Naive B cell (primary cell): ENCODE results near the gene XYLT1. TPM values are rescaled to one million over a fixed set of nuclear protein-coding genes. Genes with fewer than 3 reads are reported as not detected.

ENCODE experiments used
- ATAC-seq, 2 donors: fragments of 150-1000 bp; cut with Tn5 transposase; 2 replicates each; pipeline ENCODE4 v1.10.0; 2021; ENCODE audit warnings: low read depth in 2 of 2, mild to moderate bottlenecking in 2 of 2, moderate library complexity in 2 of 2
- DNase-seq: peaks from one replicate; pipeline ENCODE4 v3.0.0; 2022
- H3K27ac Mint-ChIP-seq, 6 donors: one replicate each; pipeline ENCODE4 v1.8.0; 2020 to 2022; ENCODE audit warnings: mild to moderate bottlenecking in 6 of 6, mixed read lengths in 6 of 6, moderate library complexity in 5 of 6, inconsistent platforms in 2 of 6
- H3K27me3 Mint-ChIP-seq, 3 donors: one replicate each; pipeline ENCODE4 v1.8.0; 2021 to 2022; ENCODE audit warnings: mixed read lengths in 3 of 3, mild to moderate bottlenecking in 1 of 3
- H3K36me3 Mint-ChIP-seq, 2 donors: one replicate each; pipeline ENCODE4 v1.8.0; 2020 to 2022; ENCODE audit warnings: mixed read lengths in 2 of 2, inconsistent platforms in 1 of 2, mild to moderate bottlenecking in 1 of 2
- H3K4me1 Mint-ChIP-seq, 3 donors: one replicate each; pipeline ENCODE4 v1.8.0; 2020 to 2022; ENCODE audit warnings: mixed read lengths in 3 of 3, inconsistent platforms in 1 of 3, mild to moderate bottlenecking in 1 of 3, moderate library complexity in 1 of 3
- H3K4me3 Mint-ChIP-seq, 8 donors: one replicate each; pipeline ENCODE4 v1.8.0; 2020 to 2022; ENCODE audit warnings: mild to moderate bottlenecking in 8 of 8, mixed read lengths in 8 of 8, moderate library complexity in 8 of 8, inconsistent platforms in 2 of 8
- H3K9me3 Mint-ChIP-seq, 7 donors: one replicate each; pipeline ENCODE4 v1.8.0; 2020 to 2022; ENCODE audit warnings: mixed read lengths in 7 of 7, mild to moderate bottlenecking in 5 of 7, inconsistent platforms in 2 of 7, moderate library complexity in 1 of 7
- polyA plus RNA-seq, 6 donors: library from polyadenylated mRNA; unstranded; fragments of 300-500 nt; fragmentation: Illumina TruSeq; gene quantifications; one replicate each; pipeline ENCODE4 v1.2.3, GENCODE V29; 2021; ENCODE audit warnings: low read depth in 6 of 6

Gene XYLT1
- polyA plus RNA-seq, 6 donors from 2014 or later = 1.7 to 8.7 (median 3.9) TPM

DNA sequence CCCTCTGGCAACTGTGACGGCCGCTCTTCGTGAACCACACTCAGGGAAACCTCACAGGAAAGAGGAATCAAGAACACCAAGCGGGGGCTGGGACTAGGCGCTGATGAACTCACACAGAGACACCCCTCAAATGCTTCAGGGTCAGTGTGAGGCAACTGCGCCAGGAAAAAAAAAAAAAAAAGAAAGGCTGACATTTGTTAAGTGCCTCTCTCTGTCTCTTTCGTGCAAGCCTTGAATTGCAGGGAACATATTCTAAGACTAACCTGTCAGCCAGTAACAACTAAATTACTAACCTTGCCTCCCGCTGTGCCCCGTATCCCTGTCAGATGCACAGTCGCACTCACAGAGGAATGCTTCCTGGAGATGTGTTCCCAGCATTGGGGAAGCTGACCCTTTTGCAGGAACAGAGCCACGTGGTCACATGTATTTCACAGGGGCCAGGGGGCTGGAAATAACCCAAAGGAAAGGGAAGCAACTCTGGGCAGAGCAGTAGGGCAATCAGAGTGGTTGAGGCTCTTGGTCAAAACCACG, 247.8 kb downstream of the XYLT1 start:
- ATAC-seq (no peak), DNase-seq (no peak)
- Mint-ChIP-seq H3K4me3 (peak overlapping the region in 5 of 8 donors; percentile 0 to 27 (median 10)), H3K36me3 (peaks cover 9 to 33% of the 10 kb centered on the region in 2 donors), H3K4me1 (peaks cover 43 to 58% (median 49%) of the 10 kb centered on the region in 3 donors), H3K9me3 (no peaks in the 10 kb centered on the region), H3K27ac (peak overlapping the region in 4 of 6 donors; percentile 29 to 64 (median 44)), H3K27me3 (no peaks in the 10 kb centered on the region)

DNA sequence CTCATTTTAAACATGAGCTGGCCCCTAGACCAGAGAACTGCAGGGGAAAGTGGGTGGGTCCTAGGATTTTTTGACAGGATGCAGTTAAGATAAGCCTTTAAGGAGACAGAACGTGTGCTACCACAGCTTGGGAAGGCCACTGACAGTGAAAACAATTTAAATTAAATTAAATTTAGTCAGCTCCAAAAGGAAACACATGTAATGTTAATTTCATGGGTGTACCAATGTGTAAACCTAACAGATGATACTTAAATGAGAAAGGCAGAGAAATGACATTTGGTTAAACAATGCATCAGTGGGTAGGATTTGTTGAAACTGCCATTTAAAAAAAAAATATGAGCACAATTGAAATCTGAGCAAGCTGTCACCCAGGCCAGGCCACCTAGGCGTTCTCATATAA, 250.8 kb downstream of the XYLT1 start:
- Mint-ChIP-seq H3K4me1 (peaks cover 39 to 52% (median 46%) of the 10 kb centered on the region in 3 donors), H3K4me3 (no peak overlapping the region), H3K27ac (peak overlapping the region in 1 of 6 donors; percentile 82), H3K27me3 (no peaks in the 10 kb centered on the region), H3K36me3 (peaks cover 9 to 30% of the 10 kb centered on the region in 2 donors), H3K9me3 (no peaks in the 10 kb centered on the region)
- DNase-seq (no peak), ATAC-seq (no peak)

- Mint-ChIP-seq H3K27ac (peak overlapping the region in 1 of 6 donors; percentile 49), H3K36me3 (peaks cover 18 to 21% of the 10 kb centered on the region in 2 donors), H3K9me3 (peaks cover 0 to 5% (median 0%) of the 10 kb centered on the region in 7 donors), H3K4me3 (no peak overlapping the region), H3K27me3 (no peaks in the 10 kb centered on the region), H3K4me1 (peaks cover 25 to 44% (median 34%) of the 10 kb centered on the region in 3 donors)
- no peak for DNase-seq
- ATAC-seq = no peak
Measured at GRCh38 chr16:17215936-17216335, 254.8 kb downstream of the XYLT1 start.

GRCh38 chr16:17215306-17215705, 255.5 kb downstream of the XYLT1 start:
- Mint-ChIP-seq H3K27ac (peak overlapping the region in 1 of 6 donors; percentile 88), H3K27me3 (no peaks in the 10 kb centered on the region), H3K36me3 (peaks cover 18 to 21% of the 10 kb centered on the region in 2 donors), H3K4me1 (peaks cover 21 to 44% (median 28%) of the 10 kb centered on the region in 3 donors), H3K9me3 (peaks cover 0 to 5% (median 0%) of the 10 kb centered on the region in 7 donors), H3K4me3 (no peak overlapping the region)
- DNase-seq = no peak
- ATAC-seq = no peak

DNA sequence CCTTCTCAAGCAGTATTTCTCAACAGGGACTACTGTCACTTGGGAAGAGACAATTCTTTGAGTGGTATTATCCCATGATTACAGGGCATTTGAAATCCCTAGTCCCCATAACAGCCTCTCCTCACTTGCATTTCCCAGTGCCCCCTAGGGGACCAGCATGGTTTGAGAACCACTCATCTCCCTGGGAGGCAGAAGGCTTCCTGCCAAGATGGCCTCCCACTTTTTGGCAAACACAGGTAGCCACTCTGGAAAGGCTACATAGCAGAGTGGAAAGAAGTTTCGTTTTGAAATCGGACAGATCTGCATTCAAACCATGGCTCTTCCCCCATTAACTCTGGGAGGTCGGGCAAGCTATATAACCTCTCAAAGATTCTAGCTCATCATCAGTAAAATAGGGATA, 256.8 kb downstream of the XYLT1 start:
- peaks cover 21 to 47% (median 25%) of the 10 kb centered on the region in 3 donors for H3K4me1 Mint-ChIP-seq
- H3K27ac Mint-ChIP-seq = peak overlapping the region in 3 of 6 donors; percentile 21 to 64 (median 52)
- H3K9me3 Mint-ChIP-seq = peaks cover 0 to 5% (median 0%) of the 10 kb centered on the region in 7 donors
- no peak for DNase-seq
- H3K4me3 Mint-ChIP-seq = peak overlapping the region in 1 of 8 donors; percentile 32
- no peak for ATAC-seq
- H3K36me3 Mint-ChIP-seq = peaks cover 18 to 21% of the 10 kb centered on the region in 2 donors
- no peaks in the 10 kb centered on the region for H3K27me3 Mint-ChIP-seq

DNA sequence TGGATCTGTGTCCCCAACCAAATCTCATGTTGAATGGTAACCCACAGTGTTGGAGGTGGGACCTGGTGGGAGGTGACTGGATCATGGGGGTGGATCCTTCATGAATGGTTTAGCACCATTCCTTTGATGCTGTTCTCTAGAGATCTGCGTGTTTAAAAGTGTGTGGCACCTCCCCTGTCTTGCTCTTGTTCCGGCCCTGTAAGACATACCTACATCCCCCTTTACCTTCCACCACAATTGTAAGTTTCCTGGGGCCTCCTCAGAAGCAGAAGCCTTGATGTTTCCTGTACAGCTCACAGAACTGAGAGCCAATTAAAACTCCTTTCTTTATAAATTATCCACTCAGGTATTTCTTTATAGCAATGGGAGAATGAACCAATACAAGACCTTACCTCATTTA, 257.7 kb downstream of the XYLT1 start:
- H3K27ac Mint-ChIP-seq = peak overlapping the region in 4 of 6 donors; percentile 64 to 91 (median 80)
- no peaks in the 10 kb centered on the region for H3K27me3 Mint-ChIP-seq
- peaks cover 14 to 18% of the 10 kb centered on the region in 2 donors for H3K36me3 Mint-ChIP-seq
- peaks cover 21 to 43% (median 25%) of the 10 kb centered on the region in 3 donors for H3K4me1 Mint-ChIP-seq
- ATAC-seq = peak in 1 of 2 donors; percentile 32
- DNase-seq = no peak
- H3K9me3 Mint-ChIP-seq = peaks cover 0 to 5% (median 0%) of the 10 kb centered on the region in 7 donors
- no peak overlapping the region for H3K4me3 Mint-ChIP-seq

GRCh38 chr16:17212606-17213005, 258.2 kb downstream of the XYLT1 start:
- DNase-seq (no peak), ATAC-seq (no peak)
- no peak overlapping the region for H3K4me3 Mint-ChIP-seq
- peaks cover 20 to 43% (median 25%) of the 10 kb centered on the region in 3 donors for H3K4me1 Mint-ChIP-seq
- peak overlapping the region in 5 of 6 donors; percentile 58 to 91 (median 80) for H3K27ac Mint-ChIP-seq
- peaks cover 0 to 5% (median 0%) of the 10 kb centered on the region in 7 donors for H3K9me3 Mint-ChIP-seq
- no peaks in the 10 kb centered on the region for H3K27me3 Mint-ChIP-seq
- H3K36me3 Mint-ChIP-seq = peaks cover 12 to 18% of the 10 kb centered on the region in 2 donors

DNA sequence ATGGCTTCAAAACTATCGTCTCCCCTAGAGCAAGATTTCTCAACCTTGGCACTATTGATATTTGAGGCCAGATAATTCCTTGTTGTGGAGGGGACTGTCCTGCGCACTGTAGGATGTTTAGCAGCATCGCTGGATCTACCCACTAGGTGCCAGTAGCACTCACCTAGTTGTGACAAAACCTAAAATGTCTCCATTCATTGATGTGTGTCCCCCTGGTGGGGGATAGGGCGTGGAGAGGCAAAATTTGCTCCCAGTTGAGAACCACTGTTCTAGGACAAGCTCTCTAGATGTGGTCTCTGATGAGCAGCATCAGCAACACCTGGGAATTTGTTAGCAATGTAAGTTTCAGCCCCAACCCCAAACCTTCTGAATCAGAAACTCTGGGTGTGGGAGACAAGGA, 259.0 kb downstream of the XYLT1 start:
- peak overlapping the region in 1 of 6 donors; percentile 30 for H3K27ac Mint-ChIP-seq
- no peaks in the 10 kb centered on the region for H3K27me3 Mint-ChIP-seq
- H3K36me3 Mint-ChIP-seq = peaks cover 12 to 18% of the 10 kb centered on the region in 2 donors
- no peak overlapping the region for H3K4me3 Mint-ChIP-seq
- H3K4me1 Mint-ChIP-seq = peaks cover 18 to 48% (median 25%) of the 10 kb centered on the region in 3 donors
- peaks cover 0 to 5% (median 0%) of the 10 kb centered on the region in 7 donors for H3K9me3 Mint-ChIP-seq
- ATAC-seq (peak in 1 of 2 donors; percentile 46), DNase-seq (peak; percentile 17)

GRCh38 chr16:17206712-17207111, 264.0 kb downstream of the XYLT1 start:
- no peaks in the 10 kb centered on the region for H3K9me3 Mint-ChIP-seq
- peaks cover 7 to 11% of the 10 kb centered on the region in 2 donors for H3K36me3 Mint-ChIP-seq
- DNase-seq (no peak), ATAC-seq (no peak)
- no peaks in the 10 kb centered on the region for H3K27me3 Mint-ChIP-seq
- peaks cover 13 to 44% (median 19%) of the 10 kb centered on the region in 3 donors for H3K4me1 Mint-ChIP-seq
- H3K27ac Mint-ChIP-seq = peak overlapping the region in 1 of 6 donors; percentile 18
- no peak overlapping the region for H3K4me3 Mint-ChIP-seq

DNA sequence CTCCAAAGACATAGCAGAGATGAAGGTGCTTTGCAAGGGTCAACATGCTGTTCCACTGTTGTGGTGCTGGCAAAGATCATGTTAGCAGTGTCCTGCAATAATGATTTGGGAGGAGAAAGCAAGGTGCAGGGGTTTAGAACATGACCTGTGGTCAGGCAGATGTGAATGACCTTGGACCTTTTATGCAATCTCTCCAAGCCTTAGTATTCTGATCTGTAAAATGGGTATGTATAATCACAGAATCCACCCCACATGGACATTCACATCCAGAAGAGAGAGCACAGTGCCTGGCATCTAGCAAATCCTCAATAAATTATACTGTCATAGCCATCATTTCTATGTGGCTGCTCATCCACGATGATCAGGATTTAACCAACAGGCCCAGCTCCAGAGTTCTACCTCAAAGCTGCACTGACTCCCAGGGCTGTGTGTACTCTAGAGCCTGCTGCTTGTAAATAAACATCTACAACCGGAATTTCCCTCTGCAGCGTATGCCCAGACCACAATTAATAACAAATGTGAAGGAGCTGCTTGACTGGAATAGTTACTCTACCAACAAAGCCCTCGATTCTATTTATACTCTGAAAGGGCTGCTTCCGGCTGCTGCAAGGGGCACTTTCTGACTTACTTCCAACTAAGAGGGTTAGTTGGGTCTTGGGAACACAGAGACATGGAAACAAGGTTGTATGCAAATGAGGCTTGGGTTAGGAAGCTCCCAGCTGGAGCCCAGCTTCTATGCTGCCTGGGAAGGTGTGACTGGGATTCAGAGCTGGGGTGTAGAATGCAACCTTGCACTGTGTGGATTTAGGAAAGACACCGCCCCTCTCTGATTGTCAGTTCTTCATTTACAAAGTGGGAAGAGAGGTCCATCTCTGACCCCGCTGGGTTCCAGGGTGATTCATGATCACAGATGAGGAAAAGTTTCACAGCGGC, 265.2 kb downstream of the XYLT1 start:
- no peaks in the 10 kb centered on the region for H3K27me3 Mint-ChIP-seq
- no peak for ATAC-seq
- H3K27ac Mint-ChIP-seq = peak overlapping the region in 4 of 6 donors; percentile 38 to 67 (median 52)
- H3K4me3 Mint-ChIP-seq = no peak overlapping the region
- H3K9me3 Mint-ChIP-seq = no peaks in the 10 kb centered on the region
- H3K36me3 Mint-ChIP-seq = peaks cover 7 to 19% of the 10 kb centered on the region in 2 donors
- DNase-seq = no peak
- H3K4me1 Mint-ChIP-seq = peaks cover 13 to 38% (median 19%) of the 10 kb centered on the region in 3 donors

DNA sequence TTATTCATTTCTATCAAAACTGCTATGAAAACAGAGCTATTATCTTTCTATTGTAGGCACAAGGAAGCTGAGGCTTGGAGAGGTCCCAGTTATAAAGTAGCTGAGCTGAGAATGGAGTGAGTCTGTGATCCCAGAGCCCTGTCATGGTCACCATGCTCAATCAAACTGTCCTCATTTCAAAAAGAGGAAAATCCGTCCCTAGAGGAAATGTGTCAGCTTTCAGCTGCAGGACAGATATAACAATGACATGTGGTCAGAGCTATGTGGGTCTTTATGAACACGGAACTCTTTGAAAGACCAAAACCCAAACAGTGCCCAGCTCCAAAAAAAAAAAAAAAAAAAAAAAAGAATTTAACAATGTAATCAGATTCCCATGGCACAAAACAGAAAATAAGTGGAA, 266.1 kb downstream of the XYLT1 start:
- H3K27me3 Mint-ChIP-seq = no peaks in the 10 kb centered on the region
- peak overlapping the region in 1 of 8 donors; percentile 6 for H3K4me3 Mint-ChIP-seq
- DNase-seq (no peak), ATAC-seq (no peak)
- H3K4me1 Mint-ChIP-seq = peaks cover 13 to 38% (median 19%) of the 10 kb centered on the region in 3 donors
- no peaks in the 10 kb centered on the region for H3K9me3 Mint-ChIP-seq
- H3K27ac Mint-ChIP-seq = peak overlapping the region in 3 of 6 donors; percentile 49 to 85 (median 67)
- H3K36me3 Mint-ChIP-seq = peaks cover 16 to 26% of the 10 kb centered on the region in 2 donors

DNA sequence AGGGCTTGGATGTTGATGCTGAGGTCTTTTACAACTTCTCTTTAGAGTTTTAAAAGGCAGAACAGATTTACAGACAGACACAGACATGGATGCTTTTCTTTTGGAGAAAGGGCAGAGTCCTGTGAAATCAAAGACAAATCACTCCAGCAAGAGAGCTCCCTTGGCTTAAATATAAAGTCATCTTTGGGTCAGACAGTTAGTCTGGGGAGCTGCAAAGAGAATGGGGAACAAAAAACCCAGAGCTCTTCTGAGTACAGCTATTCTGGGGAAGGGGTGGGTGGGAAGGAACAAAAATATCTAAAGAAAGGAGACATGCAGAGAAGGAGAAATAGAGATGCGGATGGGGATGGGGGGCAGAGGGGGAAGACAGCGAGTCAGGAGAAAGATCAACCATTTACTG, 266.6 kb downstream of the XYLT1 start:
- Mint-ChIP-seq H3K27ac (peak overlapping the region in 1 of 6 donors; percentile 85), H3K4me1 (peaks cover 13 to 37% (median 19%) of the 10 kb centered on the region in 3 donors), H3K27me3 (no peaks in the 10 kb centered on the region), H3K36me3 (peaks cover 20 to 30% of the 10 kb centered on the region in 2 donors), H3K4me3 (no peak overlapping the region), H3K9me3 (no peaks in the 10 kb centered on the region)
- ATAC-seq = no peak
- DNase-seq = no peak

DNA sequence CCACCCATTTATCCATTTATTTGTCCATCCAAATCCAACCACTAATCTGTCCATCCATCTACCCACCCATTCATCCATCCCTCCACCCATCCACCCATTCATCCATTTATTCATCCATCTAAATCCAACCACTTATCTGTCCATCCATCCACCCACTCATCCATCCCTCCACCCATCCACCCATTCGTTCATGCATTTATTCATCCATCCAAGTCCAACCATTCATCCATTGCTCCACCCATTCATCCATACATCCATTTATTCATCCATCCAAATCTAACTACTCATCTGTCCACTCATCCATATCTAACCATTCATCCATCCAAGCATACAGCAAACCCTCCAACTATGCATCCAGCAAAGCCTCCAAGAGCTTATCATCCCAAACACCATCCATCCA, 267.3 kb downstream of the XYLT1 start:
- no peak overlapping the region for H3K4me3 Mint-ChIP-seq
- no peak for ATAC-seq
- peaks cover 21 to 31% of the 10 kb centered on the region in 2 donors for H3K36me3 Mint-ChIP-seq
- peaks cover 13 to 34% (median 19%) of the 10 kb centered on the region in 3 donors for H3K4me1 Mint-ChIP-seq
- DNase-seq = no peak
- H3K9me3 Mint-ChIP-seq = no peaks in the 10 kb centered on the region
- peak overlapping the region in 3 of 6 donors; percentile 28 to 94 (median 54) for H3K27ac Mint-ChIP-seq
- no peaks in the 10 kb centered on the region for H3K27me3 Mint-ChIP-seq
